GM12801 (cell line): ENCODE data around the gene IZUMO2.

Experiments used
- CTCF ChIP-seq: IDR thresholded peaks from one replicate; pipeline ENCODE4 v1.5.1; 2011; ENCODE audit warnings: control low read depth; ENCODE audit not compliant: insufficient read length; ENCODE audit errors: extremely low read depth

Gene IZUMO2

GRCh38 chr19:50154529-50154928, 8.6 kb downstream of the IZUMO2 start:
- TF ChIP-seq CTCF = no peak

GRCh38 chr19:50152578-50152977, 10.5 kb downstream of the IZUMO2 start:
- TF ChIP-seq CTCF = no peak

- TF ChIP-seq CTCF = no peak
These were observed 14.6 kb downstream of the IZUMO2 start for GRCh38 chr19:50148528-50148927.

GRCh38 chr19:50147462-50148423, 15.3 kb downstream of the IZUMO2 start:
- TF ChIP-seq CTCF = no peak
